Superior temporal gyrus (tissue), 1 donor: ENCODE data around the gene FHDC1.

Experiments
- DNase-seq: peaks from one replicate; pipeline ENCODE4 v3.0.0-alpha.2; 2016; ENCODE audit errors: extremely low spot score

The FHDC1 gene

DNA sequence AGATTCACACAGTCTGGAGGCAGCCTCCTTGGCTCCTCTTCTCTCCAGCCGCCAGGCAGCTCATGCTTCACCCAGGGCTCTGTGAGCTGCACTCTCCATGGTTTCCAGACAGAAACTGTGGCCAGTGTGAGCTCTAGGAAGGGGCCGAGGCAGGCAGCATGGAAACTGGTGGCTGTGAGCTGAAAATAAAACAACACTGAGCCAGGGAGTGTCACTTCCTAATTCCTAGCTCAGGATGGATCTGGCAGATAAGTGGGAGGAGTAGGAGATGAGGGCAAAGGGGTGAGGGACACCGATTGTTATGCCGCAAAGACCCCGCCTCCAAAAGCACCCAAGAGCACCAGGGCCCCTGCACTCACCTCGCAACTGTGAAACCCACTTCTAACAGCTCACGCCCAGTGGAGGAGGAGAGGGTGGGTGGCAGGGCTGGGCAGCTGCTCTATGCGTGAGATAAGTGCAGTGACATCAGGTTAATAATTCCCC lies 69.8 kb downstream of the FHDC1 start:
- DNase-seq, result no peak

DNA sequence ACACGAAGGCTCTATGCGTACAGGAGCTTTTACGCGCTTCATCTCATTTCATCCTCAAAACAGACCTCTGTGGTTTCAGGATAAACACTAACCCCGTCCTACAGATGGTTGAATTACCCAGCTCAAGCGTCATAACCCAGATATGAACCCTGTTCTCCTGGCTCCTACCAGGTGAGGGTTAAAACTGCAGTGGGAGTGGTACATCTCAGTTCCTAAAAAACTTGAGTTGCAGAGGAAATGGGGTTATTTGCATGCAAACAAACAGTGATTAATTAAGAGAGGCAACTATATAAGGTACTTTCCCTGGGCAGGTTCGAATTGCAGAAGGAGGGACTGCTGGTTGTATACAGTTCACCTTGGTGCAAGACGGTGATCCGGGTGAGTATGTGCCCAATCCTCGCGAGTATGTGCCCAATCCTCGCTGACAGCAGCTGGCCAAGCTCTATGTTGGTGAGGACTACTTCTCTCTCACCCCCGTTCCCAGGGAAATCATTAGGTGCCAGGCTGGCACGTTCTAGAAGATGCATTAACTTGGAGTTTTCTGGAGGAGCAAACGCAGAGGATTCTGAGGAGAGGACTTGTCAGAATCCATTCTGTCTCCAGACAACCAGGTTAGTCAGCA lies 72.6 kb downstream of the FHDC1 start:
- DNase-seq, result no peak

DNA sequence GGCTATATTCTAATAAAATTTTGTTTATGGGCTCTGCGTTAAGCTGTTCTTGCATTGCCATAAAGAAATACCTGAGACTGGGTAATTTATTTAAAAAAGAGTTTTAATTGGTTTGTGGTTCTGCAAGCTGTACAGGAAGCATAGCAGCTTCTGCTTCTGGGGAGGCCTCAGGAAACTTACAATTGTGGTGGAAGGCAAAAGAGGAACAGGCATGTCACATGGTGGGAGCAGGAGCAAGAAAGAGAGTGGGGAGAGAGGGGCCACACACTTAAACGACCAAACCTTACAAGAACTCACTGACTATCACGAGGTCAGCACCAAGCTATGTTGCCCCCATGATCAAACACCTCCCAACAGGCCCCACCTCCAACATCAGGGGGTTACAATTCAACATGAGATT lies 74.0 kb downstream of the FHDC1 start:
- no peak for DNase-seq

DNA sequence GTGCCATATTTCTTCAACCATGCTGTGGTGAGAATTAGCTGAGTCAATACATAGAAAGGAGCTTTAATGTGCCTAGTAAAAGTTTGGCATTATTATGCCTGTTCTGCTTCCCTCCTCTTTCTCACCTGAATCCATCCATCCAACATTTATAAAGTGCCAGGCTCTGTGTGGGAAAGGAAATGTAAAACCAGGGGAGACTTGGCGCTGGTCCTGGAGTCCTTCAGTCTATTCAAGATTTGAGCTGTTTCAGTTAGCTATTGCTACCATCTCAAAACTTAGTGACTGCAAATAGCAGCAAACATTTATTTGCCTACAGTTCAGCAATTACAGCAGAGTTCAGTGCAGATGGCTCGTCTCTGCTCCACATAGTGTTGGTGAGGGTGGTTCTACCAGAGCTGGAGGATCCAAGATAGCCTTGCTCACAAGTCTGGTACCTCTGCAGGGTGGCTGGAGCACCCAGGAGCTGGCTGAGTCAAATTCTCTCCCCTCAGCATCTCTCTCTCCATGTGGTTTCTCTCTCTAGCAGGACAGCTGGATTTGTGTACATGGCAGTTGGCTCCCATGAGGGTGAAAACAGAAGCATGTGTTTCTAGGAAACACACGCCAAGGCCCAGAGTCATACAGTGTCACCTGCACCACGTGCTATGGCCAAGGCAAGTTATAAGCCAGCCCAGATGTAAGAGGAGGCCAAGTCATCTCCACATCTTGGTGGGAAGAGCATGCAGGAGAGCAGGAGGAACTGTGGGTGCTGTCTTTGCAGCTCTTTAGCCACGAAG lies 77.3 kb downstream of the FHDC1 start:
- no peak for DNase-seq

DNA sequence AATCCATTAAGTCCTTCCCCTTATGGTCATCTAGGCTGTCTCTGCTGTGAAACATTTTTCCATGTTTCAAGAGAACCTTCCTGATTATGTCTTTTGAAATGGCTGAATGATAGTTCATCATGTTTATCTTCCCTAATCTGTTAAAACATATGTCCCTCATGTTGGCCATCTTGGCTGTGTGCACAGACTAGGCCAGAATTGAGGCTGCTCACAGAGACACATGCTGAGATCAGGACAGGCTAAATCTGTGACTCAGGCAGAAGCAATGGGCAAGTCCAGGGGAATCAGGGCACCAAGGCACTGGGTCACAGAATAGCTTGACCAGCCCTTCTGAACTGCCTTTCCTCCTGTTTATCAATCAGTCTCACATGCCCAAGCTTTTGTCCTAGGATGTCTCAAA lies 78.3 kb downstream of the FHDC1 start:
- no peak for DNase-seq

DNA sequence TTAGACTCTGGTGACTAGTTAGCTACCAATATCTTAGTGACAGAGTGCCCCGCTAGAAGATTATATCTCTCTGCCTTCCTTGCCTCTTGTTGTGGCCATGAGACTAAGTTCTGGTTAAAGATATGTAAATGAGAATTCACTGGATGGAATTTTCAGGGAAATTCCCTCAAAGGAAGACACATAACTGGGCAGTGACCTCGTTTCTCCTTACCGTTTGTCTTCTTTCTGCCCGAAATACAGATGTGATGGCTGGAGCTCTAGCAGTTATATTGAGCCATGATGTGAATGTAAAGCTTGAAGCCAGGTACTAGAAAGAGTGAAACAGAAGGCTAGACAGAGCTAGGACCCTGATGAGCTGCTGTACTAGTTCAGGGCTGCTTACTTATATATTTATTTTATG lies 80.5 kb downstream of the FHDC1 start:
- no peak for DNase-seq

DNA sequence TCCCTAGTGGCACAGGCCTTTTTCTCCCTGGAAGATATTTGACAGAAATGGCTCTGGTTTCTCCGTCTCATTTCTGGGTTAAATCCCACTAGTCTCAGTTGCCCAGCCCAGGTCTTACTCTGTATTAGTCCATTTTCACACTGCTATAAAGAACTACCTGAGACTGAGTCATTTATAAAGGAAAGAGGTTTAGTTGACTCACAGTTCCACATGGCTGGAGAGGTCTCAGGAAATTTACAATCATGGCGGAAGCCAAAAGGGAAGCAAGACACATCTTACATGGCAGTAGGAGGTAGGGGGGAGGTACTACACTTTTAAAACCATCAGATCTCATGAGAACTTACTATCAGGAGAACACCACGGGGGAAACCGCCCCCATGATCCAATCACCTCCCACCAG lies 81.9 kb downstream of the FHDC1 start:
- DNase-seq, result no peak

DNA sequence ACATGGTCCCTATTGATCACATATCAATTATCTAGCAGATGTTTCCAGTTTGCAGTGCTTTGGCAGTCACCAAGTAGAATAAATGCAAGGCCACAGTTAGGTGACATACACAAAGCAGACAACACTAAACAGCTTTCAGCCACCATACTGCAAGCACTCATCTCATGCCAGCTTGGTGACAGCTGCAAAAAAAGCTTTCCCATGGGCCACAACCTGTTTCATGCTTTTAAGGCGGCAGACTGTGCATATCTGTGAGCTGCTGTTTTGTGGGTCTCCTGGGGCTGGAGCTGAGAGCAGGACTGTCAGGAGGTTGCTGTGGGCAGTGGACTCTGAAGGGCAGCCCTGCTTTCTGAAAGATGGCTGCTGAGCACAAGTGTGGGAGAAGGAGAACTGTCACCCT lies 82.6 kb downstream of the FHDC1 start:
- no peak for DNase-seq

DNA sequence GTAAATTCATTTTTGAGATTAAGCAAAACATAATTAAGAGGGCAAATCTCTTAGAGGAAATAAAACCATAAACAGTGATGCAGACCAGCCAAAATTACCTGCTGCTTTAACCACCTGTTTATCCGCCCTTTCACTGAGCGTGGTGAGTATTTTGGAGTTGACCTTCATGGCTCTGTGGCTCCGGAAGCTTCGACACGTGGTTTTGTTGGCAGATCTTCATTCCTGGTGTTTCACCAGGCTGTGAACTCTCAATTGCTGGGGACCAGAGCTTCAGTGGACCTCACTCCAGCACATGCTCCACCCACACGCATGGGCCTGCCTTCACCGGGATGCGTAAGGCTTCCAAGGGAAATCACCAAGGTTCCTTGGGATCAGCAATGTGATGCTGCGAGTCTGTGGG lies 83.8 kb downstream of the FHDC1 start:
- DNase-seq, result no peak

DNA sequence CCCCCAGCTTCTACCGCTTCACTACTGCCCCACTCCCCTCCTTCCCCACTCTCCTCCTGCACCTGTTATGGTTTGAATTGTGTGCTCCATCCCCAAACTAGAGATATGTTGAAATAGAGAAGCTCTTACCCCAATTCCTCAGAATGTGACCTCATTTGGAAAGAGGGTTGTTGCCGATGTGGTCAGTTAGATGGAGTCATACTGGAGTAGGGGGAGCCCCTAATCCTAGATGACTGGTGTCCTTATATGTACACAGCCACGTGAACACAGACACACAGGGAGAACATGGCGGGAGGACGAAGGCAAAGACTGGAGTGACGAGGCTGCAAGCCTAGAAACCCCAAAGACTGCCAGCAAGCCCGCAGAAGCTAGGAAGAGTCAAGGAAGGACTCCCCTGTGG lies 84.3 kb downstream of the FHDC1 start:
- DNase-seq, result no peak

DNA sequence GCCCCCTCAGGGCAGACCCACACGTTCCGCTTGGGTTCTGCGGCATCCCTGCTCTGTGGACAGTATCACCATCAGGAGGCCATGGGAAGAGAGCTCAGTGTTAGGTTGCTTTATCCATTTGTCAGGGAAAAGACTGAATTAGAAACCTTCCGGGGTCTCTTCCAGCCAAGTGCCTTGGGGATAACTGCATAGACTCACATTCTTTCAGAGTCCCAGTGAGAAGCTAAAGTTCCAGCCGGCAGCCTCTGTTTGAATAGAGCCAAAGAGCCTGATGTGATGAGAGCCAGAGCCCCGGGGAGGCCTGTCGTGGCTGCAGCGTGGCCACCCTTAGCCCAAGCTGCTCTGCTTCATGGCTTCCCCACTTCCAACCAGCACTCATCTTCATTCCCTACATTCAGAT lies 85.2 kb downstream of the FHDC1 start:
- DNase-seq, result no peak

DNA sequence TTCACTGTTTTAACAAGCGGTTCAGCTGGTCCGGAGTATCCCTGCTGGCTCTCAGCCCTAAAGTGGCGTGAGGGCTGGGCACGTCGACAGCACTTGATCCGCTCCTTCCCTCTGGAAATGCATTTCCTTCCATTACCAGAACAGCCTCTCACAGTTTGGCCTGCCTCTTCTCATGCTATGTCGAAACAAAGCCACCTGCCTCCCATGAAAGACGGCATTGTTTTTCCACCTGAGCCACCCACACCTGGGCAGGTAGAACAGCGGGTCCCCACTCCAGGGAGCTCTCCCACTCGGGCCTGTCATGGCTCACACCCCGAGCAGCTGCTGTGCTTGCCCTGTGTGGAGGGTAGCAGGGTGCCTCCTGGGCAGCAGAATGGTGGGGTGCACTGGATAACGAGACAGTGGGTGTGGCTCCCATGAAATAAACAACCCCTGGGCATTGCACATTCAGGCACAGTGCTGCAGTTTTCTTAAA lies 86.2 kb downstream of the FHDC1 start:
- no peak for DNase-seq

DNA sequence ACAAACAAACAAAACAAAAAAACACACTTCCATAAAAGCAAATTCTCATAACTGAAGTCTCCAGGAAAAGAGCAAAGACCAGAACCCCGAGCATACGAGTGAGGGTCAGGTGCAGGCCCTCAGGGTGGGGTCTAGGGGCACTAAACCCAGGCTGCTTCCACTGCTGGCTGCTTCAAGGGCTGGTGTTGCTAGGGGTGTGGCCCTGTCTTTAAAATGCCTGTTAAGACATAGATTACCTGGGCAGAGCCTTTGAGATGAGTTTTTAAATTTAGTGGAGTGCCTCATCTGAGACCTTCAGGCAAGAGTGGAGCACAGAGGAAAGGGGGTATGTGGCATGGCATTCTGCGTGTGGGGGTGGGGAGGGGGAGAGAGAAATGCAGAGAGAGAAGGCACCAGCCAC lies 87.0 kb downstream of the FHDC1 start:
- DNase-seq, result no peak

DNA sequence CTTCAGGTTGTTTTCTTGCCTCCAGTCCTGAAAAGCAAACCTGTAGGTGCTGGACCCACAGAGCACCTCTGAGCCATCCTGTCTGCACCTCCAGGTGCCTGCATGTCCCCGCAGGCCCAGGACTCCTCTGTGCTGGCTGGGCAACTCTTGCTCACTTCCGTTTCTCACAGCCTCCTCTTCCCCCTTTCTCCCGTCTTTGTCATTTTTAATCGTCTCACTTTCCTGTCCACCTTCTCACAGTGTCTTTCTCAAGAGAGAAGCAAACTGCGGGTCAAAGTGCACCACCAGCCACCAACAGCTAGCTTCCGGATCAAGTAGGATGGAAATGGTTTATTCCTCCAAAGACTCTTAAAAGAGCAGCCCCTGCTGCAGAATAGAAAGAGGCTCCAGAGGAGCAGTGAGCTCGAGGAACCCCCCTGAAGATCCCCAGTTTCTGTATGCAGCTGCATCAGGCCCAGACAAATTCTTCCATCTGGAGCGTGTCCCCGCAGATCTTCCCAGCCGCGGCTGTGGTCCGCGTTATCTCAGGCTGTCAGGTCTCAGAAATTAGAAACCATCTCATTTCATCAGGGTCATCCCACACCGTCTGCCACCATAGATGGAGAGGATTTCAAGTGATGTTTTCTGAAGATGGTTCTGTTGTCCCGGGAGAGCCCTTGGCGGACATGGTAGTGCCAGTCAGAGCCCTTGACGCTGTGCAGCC lies 87.7 kb downstream of the FHDC1 start:
- no peak for DNase-seq

DNA sequence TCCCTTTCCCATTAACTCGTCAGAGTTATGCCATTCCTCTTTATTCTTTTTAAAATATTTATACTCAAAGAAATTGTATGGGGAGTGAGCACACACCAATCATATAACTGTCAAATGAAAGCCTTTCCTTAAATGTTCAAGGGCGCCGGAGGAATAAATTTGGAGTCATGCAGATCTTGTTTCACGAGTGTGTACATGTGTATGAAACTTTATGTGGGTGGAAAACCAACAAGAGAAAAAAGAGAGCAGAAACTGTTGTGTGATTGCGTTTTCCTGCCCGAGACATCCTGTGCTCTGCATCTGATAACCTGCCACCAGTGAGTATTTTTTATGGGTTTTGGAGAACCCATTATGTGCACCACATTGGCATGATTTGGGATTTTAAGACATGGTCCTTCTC lies 88.3 kb downstream of the FHDC1 start:
- no peak for DNase-seq

DNA sequence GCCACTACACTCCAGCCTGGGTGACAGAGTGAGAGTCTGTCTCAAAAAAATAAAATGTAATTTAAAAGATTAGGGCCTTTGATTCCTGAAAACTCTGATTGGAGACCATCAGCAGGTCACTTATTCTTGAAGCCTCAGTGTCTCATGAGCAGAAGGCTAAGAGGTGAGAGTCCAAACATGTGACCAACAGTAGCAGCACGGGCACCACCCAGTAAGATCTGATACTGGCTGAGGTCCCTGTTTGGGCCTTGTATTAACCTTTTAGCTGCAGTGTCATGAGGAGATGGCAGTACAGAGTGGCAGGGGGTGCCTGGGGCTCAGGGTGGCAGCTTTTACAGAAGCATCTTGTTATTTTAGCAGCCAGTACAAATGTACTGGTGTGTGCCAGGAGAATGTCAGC lies 89.3 kb downstream of the FHDC1 start:
- no peak for DNase-seq

DNA sequence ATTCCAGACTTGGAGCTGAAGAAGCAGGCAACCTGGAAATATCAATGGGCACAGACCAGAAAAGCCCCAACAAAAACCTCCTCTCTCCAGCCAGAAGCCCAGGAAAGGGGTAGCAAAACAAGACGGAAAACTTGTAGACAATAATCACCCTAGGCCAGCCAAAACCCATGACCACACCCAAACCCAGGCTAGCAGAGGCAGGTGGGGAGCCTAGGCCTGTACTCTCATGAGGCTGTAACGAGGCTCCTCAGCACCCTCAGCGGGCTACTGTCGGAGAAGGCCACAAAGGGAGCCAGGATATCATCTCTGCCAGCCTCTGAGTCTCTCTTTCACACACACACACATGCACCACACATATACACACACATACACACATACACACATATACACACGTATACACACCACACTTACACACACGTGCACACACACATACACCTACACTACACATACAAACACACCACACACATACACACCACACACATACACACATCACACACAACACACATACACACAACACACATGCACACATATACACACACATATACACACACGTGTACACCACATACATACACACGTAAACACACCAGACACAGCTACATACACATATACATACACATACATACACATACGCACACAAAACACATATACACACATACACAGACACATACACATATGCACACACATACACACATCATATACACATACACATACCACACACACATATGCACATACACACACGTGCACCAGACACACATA lies 90.6 kb downstream of the FHDC1 start:
- no peak for DNase-seq

DNA sequence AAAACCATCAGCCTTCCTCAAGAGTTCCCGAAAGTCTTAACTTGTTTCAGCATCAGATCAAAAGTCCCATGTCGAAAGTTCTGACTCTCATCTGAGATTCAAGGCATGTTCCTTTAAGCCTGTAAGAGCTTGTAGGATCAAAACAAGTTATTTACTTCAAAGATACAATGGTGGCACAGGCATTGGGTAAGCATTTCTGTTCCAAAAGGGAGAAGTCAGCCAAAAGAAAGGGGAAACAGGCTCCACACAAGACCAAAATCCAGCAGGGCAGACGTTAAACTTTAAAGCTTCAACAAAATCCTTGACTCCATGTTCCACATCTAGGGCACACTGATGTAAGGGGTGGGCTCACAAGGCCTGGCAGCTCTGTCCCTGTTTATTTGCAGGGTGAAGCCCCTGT lies 91.7 kb downstream of the FHDC1 start:
- DNase-seq, result no peak

DNA sequence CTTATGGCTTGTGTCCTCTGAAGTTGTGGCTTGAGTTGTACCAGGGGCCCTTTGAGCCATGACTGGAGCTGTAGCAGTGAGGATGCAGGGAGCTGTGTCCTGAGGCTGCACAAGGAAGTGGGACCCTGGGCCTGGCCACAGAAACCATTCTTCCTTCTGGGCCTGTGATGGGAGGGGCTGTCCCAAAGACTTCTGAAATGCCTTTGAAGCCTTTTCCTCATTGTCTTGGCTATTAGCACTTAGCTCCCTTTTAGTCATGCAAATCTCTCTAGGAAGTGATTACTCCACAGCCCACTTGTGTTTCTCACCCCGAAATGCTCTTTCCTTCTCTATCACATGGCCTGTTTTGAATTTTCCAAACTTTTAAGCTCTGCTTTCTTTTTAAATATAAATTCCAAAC lies 92.4 kb downstream of the FHDC1 start:
- no peak for DNase-seq
